HL-60/S4 (cell line): ENCODE measurements around the gene RMDN2.

ENCODE experiments used
- in situ Hi-C: fragments of 300-500 bp; cut with MboI; formaldehyde crosslinking; loops from 2 replicates; pipeline ENCODE4 v1.14.3; 2022; ENCODE audit warnings: low sequenced_read_pairs

Gene RMDN2, protein sequence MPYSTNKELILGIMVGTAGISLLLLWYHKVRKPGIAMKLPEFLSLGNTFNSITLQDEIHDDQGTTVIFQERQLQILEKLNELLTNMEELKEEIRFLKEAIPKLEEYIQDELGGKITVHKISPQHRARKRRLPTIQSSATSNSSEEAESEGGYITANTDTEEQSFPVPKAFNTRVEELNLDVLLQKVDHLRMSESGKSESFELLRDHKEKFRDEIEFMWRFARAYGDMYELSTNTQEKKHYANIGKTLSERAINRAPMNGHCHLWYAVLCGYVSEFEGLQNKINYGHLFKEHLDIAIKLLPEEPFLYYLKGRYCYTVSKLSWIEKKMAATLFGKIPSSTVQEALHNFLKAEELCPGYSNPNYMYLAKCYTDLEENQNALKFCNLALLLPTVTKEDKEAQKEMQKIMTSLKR

DNA sequence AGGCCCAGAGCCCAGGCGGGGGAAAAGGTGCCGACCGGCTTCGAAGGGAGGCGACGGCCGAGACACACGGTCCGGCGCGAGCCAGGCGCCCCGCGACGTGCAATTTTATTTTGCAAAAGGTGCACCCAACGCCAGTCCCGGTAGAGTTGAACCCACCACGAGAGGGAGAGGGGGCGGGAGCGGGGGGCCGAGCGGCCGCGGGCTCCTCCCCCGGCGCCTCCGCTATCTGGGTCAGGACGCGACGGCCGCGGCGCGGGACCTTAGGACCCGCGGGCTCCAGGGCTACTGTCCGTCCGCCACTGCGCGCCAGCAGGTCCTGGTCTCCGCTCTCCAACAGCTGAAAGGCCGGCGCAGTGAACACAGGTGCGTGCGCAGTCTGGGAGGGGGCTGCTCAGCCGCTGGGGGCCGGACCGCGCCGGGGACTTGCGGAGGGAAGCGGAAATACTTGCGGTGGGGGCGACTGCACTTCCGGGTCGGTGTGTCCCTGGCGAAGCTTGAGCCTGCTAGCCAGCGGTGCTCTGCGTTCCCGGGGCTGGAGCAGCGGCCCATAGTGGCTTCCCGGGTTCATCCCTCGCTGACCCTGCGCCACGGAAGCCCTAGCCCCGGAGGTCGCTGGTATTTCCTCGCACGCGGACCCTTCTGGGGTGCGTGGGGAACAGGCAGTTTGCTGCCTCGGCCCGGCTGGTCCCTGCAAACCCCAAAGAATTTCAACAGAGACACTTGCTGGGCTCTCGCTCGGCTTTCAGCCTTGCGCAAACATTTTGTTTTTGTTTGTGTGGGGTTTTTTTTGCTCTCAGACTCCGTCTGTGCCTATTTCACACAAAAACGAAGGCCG is at the start of gene RMDN2:
TSS of gene RMDN2 (plus strand) at position 225 of the 835 bp plus-strand sequence. CDS start 3,991 bp downstream, outside the sequence.
- in situ Hi-C loops = no loop called here

GRCh38 chr2:37875403-37875906 is 49.6 kb upstream of the RMDN2 start:
- in situ Hi-C loops = loop anchor here (25.0 kb wide), 2 partner anchors 713 to 1088 kb away; partner anchors contain the start of gene EIF2AK2

DNA sequence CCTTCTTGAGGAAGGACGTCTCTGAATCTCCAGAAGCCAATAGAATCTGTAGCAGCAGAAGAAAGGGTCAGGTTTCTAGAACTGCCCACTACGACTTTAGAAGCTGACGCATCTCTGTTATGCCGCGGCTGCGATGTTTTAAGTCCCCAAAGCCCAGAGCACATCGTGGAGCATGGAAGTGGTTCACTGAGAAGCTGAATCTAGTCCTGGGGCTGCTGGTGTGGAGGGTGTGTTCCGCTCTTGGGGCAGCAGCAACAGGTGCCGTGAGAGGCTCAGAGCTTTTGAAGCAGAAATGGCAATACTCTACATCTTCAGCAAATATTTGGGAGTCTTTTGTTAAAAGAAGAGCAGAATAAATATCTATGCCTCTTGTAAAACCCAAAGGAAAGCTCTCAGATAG is 48.9 kb upstream of the RMDN2 start:
- in situ Hi-C loops = loop anchor here (25.0 kb wide), 2 partner anchors 714 to 1089 kb away; partner anchors contain the start of gene EIF2AK2

DNA sequence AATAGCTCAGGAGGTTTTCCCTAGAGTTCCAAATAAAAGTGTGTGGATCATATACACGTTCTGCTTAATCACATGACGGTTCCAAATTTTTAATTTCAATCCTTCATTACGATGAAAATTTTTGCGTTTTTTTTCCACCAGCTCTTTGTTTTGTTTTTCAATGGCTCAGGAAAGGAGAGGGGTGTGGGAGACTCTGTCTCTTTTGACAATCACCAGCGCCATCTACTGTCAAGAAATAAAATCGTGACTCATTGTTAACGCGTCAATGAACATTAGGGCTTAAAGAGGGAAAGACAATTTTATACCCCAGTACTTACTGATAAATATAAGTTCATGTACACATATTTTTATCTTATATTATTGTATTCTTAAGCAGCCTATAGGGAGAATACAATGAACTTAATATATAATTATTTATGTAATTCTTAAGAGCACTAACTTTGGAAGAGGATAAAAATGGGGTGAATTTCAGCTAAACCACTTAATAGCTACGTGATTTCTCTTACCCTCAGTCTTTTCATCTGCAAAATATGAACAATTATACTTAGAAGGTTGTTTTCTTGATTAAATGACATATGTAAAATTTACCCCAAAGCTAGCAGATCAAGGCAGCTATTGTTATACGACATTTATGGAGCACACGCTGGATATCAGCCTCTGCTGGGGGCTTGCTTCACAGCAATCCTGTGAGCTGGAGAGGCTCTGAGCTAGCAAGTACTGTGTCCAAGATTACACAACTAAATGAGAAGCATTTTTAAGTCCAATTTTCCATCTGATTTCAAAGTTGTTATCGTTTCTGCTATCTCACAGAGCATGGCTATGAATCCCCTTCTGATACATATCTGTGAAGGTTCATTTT is 47.4 kb upstream of the RMDN2 start:
- in situ Hi-C loops = loop anchor here (25.0 kb wide), 2 partner anchors 715 to 1090 kb away; partner anchors contain the start of gene EIF2AK2

- in situ Hi-C loops = loop anchor here (25.0 kb wide), 2 partner anchors 716 to 1091 kb away; partner anchors contain the start of gene EIF2AK2
Measured at GRCh38 chr2:37878536-37878935, 46.6 kb upstream of the RMDN2 start.

- in situ Hi-C loops = loop anchor here (10.0 to 25.0 kb wide), 3 partner anchors 486 to 1093 kb away; partner anchors contain the start of gene EIF2AK2
Measured at GRCh38 chr2:37880551-37880950, 44.5 kb upstream of the RMDN2 start.

DNA sequence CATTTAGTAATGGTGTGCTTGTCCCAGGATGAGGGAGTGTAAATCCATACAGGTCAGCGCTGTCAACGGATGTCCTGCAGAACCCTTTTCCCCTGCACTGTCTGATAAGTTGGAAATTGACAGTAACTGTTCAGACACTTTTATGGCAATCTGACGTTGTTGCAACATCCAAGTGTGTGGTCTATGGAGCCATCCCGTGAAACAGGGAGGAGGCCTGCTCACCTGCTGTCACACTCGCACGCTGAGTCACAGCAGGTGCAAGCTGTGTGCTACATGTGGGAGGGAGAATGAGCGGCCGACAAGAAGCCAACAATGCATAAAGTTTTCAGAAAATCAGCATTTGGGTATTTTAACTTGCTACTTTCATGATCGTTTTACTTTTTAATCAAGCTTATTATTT is 43.7 kb upstream of the RMDN2 start:
- in situ Hi-C loops = loop anchor here (10.0 to 25.0 kb wide), 3 partner anchors 487 to 1094 kb away; partner anchors contain the start of gene EIF2AK2

GRCh38 chr2:37882036-37882435 is 43.1 kb upstream of the RMDN2 start:
- in situ Hi-C loops = loop anchor here (10.0 to 25.0 kb wide), 3 partner anchors 487 to 1095 kb away; partner anchors contain the start of gene EIF2AK2

- in situ Hi-C loops = loop anchor here (10.0 to 25.0 kb wide), 3 partner anchors 489 to 1096 kb away; partner anchors contain the start of gene EIF2AK2
Measured at GRCh38 chr2:37883518-37883917, 41.6 kb upstream of the RMDN2 start.

DNA sequence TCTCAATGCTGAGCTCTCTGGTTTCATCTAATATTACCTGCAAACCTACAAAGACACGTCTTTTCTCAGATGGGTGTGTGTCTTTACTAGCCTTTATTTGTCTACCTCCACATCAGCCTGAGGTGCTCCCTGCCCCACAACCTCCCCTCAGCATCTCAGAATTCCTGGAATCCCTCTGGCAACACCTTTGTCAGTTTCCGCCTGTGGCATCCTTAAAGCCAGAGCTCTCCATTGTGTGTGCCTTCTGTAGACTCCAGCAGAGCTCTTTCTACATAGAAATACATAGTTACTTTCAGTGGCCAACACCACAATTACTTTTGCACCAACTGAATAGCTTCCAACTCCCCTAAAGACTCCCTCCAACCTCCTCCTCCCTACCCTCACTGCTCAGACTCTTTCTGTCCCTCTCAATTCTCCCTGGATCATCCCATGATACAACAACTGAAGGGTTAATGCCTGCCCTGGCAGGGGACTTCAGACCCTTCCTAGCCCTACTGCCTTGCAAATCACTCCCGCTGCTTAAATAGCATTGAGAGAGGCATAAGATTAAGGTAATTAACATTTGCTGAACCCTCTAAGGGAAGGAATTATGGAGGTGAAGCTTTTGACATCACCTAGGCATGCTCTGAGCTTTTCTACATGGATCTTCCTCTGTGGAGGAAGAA is 39.6 kb upstream of the RMDN2 start:
- in situ Hi-C loops = loop anchor here (10.0 to 25.0 kb wide), 3 partner anchors 491 to 1098 kb away; partner anchors contain the start of gene EIF2AK2

DNA sequence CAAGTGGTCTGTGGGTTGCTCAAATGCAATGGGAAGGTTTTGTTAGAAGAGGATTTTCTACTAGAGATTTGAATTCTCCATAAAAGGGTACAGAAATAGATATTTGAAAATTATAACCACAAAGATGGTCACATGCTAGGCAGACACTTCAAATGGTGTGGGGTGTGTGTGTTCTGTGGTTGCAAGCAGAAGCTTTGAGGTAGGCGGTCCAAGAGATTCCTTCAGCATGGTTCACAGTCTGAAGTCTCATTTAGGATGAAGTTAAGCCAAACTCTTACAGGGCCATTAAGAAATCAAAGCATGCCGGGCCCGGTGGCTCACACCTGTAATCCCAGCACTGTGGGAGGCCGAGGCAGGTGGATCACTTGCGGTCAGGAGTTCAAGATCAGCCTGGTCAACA is 38.3 kb upstream of the RMDN2 start:
- in situ Hi-C loops = loop anchor here (10.0 to 25.0 kb wide), 3 partner anchors 492 to 1099 kb away; partner anchors contain the start of gene EIF2AK2

DNA sequence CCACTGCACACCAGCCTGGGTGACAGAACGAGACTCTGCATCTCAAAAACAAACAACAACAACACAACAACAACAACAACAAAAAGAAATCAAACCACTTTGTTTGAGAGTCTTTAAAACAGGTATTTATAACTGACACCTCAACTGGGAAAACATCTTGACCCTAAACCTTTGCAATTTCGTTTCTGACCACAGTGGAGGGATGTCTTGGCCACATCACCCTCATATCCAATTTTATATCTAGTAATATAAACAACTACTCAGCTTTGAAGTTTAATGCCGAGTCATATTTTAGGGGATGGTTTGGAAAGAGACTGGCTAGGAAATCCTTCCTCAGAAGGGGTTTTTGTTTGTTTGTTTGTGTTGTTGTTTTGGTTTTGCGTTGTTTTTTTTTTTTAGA is 37.8 kb upstream of the RMDN2 start:
- in situ Hi-C loops = loop anchor here (10.0 to 25.0 kb wide), 3 partner anchors 492 to 1100 kb away; partner anchors contain the start of gene EIF2AK2

DNA sequence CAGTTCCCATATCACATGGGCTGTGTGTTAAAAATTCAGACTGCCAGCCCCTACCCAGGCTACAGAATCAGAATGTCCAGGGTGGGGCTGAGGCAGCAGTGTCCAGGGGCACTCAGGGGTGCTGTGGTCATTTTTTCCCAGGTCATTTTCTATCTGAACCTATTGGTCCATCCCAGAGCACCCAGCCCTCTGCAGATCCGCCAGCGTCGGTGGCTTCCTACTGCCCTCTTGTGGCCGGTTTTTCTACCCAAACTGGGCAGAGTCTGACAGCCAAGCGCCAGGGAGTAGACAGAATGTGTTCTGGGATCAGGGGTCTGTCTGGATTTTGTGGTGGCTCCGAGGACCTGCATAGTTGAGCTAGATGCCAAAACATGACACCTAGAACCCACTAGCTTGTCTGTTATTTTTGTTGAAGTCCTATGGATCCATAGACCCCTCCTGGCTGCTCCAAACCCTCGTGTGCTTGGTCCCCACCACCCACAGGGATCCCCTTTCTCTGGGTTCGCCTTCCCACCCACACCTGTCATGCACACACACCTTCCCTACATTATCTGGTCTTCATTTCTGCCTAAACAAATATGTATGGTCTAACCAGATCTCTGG is 34.1 kb upstream of the RMDN2 start:
- in situ Hi-C loops = loop anchor here (25.0 kb wide), 2 partner anchors 729 to 1104 kb away; partner anchors contain the start of gene EIF2AK2

GRCh38 chr2:37891846-37892435 is 33.1 kb upstream of the RMDN2 start:
- in situ Hi-C loops = loop anchor here (25.0 kb wide), 2 partner anchors 730 to 1105 kb away; partner anchors contain the start of gene EIF2AK2

DNA sequence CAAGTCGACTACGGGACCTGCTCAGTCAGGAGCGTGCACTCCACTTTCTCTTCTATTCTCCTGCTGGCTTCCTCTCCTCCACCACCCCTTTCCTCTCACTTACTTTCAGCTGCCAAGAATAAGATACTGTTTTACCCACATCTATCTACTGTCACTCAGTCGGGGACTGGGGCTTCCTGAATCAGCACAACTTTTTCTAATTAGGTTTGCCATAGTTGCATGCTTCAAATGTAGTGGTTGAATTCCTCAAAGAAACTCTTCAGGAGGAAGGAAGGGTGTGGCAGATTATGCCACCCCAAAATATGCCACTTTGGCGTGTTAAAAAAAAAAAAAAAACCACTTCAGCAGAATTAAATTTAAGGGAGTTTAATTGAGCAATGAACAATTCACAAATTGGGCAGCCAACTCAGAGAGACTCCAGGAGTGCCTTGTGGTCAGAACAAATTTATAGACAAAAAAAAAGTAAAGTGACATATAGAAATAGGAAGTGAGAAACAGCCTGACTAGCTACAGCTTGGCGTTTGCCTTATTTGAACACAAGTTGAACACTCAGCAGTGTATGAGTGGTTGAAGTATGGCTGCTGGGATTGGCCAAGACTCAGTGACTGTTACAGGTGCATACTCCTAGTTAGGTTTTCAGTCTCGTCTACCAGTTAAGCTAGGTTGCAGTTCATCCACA is 32.5 kb upstream of the RMDN2 start:
- in situ Hi-C loops = loop anchor here (25.0 kb wide), 2 partner anchors 730 to 1105 kb away; partner anchors contain the start of gene EIF2AK2

- in situ Hi-C loops = loop anchor here (25.0 kb wide), 2 partner anchors 731 to 1106 kb away; partner anchors contain the start of gene EIF2AK2
Measured at GRCh38 chr2:37893327-37893726, 31.8 kb upstream of the RMDN2 start.

- in situ Hi-C loops = loop anchor here (25.0 kb wide), 2 partner anchors 732 to 1107 kb away; partner anchors contain the start of gene EIF2AK2
Measured at GRCh38 chr2:37894047-37894446, 31.0 kb upstream of the RMDN2 start.
